GM12801 (cell line): ENCODE results near the gene NAGA.

ENCODE experiments used
- TF ChIP-seq, protein P1 (sequence below): IDR thresholded peaks from one replicate; pipeline ENCODE4 v1.5.1; 2011; ENCODE audit warnings: control low read depth; ENCODE audit not compliant: insufficient read length; ENCODE audit errors: extremely low read depth

Gene NAGA

DNA sequence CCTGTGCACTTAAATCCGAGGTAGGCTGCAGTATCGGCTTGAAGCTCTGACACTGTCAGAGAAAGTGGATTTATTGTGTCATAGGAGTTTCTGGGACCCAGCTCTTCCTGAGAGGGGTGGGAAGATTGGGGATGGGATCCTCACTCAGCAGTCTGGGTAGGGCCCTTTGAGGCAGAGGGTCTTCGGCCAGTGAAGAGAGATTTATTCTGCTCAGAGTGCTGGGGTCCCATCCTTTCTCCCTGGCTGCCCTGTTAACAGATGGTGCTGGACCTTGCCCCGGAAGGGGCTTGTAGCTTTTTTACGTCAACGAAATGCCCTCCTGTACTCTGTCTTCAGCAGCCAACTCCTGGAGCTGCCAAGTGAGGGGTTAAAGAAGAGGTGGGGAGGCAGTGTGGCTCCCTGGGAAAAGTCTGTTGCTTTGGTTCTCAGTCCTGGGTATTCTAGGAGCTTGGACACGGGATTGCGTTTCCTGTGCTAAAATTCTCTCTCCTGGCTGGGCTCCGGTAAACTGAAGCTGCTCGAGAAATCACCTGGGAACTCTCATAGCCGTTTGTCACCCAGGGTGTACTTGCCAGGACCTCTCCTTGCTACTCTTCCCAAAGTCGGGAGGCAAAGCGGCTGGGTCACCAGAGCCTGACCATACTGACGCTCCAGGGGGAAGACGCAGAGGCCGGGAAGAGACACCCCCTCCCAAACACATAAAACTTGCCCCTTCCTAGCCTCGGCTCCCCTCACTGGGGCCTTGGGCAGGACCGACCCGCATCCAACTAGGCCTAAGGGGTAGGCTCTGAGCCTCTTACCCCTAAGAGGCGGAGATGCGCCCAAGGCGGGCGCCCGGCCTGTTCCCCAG, 8.1 kb upstream of the NAGA start:
- TF ChIP-seq, protein P1, sequence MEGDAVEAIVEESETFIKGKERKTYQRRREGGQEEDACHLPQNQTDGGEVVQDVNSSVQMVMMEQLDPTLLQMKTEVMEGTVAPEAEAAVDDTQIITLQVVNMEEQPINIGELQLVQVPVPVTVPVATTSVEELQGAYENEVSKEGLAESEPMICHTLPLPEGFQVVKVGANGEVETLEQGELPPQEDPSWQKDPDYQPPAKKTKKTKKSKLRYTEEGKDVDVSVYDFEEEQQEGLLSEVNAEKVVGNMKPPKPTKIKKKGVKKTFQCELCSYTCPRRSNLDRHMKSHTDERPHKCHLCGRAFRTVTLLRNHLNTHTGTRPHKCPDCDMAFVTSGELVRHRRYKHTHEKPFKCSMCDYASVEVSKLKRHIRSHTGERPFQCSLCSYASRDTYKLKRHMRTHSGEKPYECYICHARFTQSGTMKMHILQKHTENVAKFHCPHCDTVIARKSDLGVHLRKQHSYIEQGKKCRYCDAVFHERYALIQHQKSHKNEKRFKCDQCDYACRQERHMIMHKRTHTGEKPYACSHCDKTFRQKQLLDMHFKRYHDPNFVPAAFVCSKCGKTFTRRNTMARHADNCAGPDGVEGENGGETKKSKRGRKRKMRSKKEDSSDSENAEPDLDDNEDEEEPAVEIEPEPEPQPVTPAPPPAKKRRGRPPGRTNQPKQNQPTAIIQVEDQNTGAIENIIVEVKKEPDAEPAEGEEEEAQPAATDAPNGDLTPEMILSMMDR = no peak

DNA sequence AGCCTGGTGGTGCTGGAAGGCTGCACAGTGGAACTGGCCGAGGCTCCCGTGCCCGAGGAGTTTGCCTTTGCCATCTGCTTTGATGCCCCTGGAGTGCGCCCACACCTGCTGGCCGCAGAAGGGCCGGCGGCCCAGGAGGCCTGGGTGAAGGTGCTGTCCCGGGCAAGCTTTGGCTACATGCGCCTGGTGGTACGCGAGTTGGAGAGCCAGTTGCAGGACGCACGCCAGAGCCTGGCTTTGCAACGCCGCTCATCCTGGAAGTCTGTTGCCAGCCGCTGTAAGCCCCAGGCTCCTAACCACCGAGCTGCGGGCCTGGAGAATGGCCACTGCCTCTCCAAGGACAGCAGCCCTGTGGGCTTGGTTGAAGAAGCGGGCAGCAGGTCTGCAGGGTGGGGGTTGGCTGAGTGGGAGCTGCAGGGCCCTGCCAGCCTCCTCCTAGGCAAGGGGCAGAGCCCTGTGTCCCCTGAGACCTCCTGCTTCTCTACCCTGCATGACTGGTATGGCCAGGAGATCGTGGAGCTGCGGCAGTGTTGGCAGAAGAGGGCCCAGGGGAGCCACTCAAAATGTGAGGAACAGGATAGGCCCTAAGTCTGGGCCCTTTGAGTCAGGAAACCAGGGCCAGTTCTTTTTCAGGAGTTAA, 7.0 kb upstream of the NAGA start:
- TF ChIP-seq, protein P1 = no peak

DNA sequence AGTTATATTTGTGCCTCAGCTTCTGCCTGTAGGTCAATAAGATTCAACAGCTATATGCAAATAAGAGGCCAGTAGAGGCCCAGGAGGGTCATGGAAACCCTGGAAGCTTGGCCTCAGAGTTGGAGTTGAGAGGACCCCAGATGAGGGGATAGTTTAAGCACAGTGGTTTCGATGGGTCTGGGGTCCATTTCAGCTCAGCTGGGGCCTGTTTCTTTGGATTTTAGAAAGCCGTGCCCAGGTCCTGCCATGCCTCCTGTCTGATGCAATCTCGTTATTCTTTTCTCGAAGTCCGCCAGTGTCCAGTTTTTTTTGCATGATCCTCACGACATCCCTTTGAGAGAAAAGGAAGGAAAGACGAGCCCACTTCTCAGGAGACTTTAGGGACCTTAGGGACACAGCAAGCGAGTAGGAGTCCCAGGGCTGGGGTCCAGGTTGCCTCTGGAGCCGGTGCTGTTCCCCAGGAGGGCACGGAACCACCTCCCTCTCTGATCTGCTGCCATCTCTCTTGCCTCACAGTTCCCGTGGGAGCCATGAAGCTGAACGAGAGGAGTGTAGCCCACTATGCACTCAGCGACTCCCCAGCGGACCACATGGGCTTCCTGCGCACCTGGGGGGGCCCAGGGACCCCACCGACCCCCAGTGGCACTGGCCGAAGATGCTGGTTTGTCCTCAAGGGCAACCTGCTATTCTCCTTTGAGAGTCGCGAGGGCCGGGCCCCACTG, 6.3 kb upstream of the NAGA start:
- TF ChIP-seq, protein P1 = no peak

DNA sequence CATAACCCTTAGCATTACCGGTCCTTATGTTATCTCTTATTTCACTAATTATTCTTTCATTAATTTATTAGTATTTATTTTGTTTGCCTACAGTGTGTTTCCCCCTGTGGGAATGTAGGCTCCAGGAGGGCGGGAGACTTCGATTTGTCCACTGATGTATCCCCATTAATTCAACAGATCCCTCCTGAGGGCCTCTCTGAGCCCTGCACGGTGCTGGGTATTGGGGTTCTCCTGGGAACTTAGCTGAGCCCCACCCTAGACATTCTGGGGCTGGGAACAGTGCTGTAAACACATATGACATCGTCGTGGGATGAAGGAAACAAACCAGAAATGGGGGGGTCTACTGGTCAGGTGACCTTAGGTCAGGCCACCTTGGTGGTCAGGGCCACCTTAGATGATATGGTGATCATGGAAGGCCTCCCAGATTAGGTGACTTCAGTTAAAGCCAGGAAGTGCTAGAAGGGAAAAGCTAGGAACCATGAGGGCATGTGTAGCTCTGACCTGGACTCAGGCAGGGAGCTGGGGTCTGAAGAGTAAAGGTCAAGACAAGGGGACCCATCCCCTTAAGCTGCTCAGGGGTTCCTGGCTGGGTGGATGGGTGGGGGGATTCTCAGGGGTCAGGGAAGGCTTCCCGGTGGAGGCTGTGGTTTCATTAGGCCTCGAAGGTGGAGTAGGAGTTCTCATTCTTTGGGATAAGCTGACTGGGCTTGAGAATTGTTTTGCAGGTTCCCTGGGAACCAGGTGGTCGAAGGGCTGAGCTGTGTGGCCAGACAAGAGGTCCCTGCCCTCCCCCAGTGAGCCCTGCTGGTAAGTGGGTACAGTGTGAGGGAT, 4.4 kb upstream of the NAGA start:
- TF ChIP-seq, protein P1 = no peak

DNA sequence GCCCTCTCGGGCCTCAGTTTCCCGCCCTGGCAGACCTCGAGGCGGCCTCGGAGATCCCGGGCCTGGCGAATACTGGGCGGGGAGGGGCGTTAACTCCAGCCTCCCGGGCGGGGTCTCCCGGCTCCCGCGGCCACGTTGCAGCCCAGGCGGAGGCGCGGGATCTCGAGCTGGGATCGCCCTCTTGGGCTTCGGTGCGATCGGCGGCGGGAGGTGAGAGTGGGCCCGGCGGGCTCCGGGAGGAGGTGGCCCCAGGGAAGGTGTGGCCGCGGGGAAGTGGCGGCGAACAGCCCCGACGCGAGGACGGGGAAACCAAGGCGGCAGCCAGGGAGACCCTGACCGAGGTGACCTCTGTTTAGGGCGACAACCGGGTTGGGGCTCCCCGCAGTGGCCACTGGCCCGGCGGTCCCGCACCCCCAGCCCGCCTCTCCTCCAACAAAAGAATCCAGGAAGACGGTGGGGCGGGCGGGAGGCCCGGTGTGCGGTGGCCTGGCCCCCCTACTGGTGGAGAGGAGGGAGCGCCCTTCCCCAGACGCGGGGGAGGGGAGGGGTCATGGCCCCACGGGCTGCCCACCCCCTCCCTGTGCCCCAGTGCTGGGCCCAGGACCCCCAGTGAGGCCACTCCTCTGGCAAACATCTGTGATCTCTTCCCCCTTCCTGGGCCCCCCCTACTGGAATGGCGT, 3.7 kb upstream of the NAGA start, which contains the start of gene PHETA2:
Gene PHETA2, plus strand, starts transcription at position 117 of the 680 bp plus-strand sequence. CDS start 3,046 bp downstream, outside the sequence.
- TF ChIP-seq, protein P1 = no peak

DNA sequence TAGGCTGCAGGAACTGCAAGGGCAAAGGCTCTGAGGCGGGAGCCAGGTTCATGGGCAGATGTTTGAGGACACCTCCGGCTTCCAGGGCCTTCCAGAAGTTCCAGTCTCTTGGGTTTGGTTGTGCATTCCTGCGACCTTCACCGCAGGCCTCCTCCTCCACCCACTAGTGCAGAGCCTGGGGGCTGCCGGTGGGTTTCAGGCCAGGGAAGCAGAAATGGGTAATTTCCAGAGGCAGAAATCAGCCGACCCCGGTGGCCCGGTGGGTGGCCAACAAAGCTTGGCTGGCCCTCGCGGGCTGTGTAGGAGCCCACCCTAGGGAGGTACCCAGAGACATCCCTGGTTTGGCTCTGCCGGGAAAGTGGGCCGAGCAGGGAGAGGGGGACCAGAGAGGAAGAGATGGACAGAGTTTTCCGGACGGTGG, 3.0 kb upstream of the NAGA start:
- TF ChIP-seq, protein P1 = no peak
